ENCODE measurements around the gene ARHGAP6. TPM values are rescaled to one million over a fixed set of nuclear protein-coding genes. Genes with fewer than 3 reads are reported as not detected.

ARHGAP6 gene
- total RNA-seq, 1 experiment from 2014 or later = 0.07 TPM

DNA sequence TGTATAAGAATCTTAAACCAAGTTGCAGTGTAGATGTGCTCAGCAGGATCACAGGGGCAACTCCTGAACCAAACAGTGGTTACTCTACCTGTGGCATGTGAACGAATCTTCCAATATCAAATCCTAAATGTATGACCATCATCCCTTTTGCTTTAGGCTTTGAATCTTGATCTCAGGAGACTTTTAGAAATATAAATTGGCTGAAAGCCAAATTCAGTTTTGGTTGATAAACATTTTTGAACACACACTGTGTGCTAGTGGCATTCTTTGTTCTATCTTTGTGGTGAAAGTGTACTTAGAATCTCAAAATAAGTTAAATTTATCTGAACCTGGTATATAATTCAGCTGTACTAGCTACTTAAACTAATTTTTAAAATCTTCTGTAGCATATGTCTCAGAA is 4.6 kb upstream of the ARHGAP6 start:
- Histone ChIP-seq H2AK5ac (ENCODE audit: insufficient read length, low read length) (no peak overlapping the region), H3K27ac (ENCODE audit: insufficient read length, low read depth, low read length) (no peak overlapping the region), H2BK120ac (ENCODE audit: low read depth, low read length, poor library complexity, severe bottlenecking) (no peak overlapping the region), H3K23me2 (ENCODE audit: insufficient read length, low read depth, low read length, poor library complexity, severe bottlenecking) (peaks cover 11% of the 10 kb centered on the region), H3K23ac (ENCODE audit: insufficient read length, low read depth, low read length) (no peak overlapping the region), H4K5ac (ENCODE audit: insufficient read length, low read depth, low read length) (no peak overlapping the region), H2BK15ac (ENCODE audit: low read depth, low read length) (no peak overlapping the region), H3K18ac (ENCODE audit: insufficient read length, low read depth, low read length) (no peak overlapping the region), H4K8ac (replicated peaks; ENCODE audit: insufficient read length, low read depth, low read length) (no peak overlapping the region), H3K79me2 (ENCODE audit: insufficient read depth, low read length) (no peaks in the 10 kb centered on the region), H4K20me1 (ENCODE audit: control insufficient read depth, insufficient read depth, insufficient read length) (no peaks in the 10 kb centered on the region), H3K4ac (ENCODE audit: low read depth, low read length) (no peak overlapping the region), H2BK12ac (ENCODE audit: insufficient read length, low read depth, low read length) (no peak overlapping the region), H3K56ac (ENCODE audit: insufficient read length, low read depth, low read length) (no peak overlapping the region), H3K9ac (ENCODE audit: extremely low read depth, insufficient read length, low read length) (no peak overlapping the region), H3K4me1 (ENCODE audit: insufficient read depth, low read length) (no peaks in the 10 kb centered on the region), H3K4me2 (ENCODE audit: insufficient read depth, insufficient read length, low read length) (no peak overlapping the region), H2AFZ (ENCODE audit: low read length) (no peak overlapping the region), H4K91ac (ENCODE audit: insufficient read length, low read depth, low read length) (no peak overlapping the region), H2BK5ac (ENCODE audit: insufficient read length, low read length) (no peak overlapping the region), H3K79me1 (ENCODE audit: insufficient read depth, low read depth, low read length, poor library complexity, severe bottlenecking) (no peaks in the 10 kb centered on the region), H2BK20ac (ENCODE audit: low read depth, low read length, poor library complexity, severe bottlenecking) (no peak overlapping the region), H3K9me3 (ENCODE audit: control insufficient read depth, low read depth, low read length) (no peaks in the 10 kb centered on the region), H3K14ac (ENCODE audit: insufficient read depth, low read length) (no peak overlapping the region), H3K27me3 (ENCODE audit: insufficient read depth, low read length) (peaks cover 13% of the 10 kb centered on the region; the same call in 1 of the 2 replicates), H3T11ph (ENCODE audit: low read length) (no peak overlapping the region)
- TF ChIP-seq, protein P1, sequence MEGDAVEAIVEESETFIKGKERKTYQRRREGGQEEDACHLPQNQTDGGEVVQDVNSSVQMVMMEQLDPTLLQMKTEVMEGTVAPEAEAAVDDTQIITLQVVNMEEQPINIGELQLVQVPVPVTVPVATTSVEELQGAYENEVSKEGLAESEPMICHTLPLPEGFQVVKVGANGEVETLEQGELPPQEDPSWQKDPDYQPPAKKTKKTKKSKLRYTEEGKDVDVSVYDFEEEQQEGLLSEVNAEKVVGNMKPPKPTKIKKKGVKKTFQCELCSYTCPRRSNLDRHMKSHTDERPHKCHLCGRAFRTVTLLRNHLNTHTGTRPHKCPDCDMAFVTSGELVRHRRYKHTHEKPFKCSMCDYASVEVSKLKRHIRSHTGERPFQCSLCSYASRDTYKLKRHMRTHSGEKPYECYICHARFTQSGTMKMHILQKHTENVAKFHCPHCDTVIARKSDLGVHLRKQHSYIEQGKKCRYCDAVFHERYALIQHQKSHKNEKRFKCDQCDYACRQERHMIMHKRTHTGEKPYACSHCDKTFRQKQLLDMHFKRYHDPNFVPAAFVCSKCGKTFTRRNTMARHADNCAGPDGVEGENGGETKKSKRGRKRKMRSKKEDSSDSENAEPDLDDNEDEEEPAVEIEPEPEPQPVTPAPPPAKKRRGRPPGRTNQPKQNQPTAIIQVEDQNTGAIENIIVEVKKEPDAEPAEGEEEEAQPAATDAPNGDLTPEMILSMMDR (conservative IDR thresholded peaks at IDR 0.05) = no peak
- H3K4me1 Mint-ChIP-seq = 0 out of 4 replicates have a peak, but pooled peaks cover 0 to 4% of the 10 kb centered on the region in 2 experiments
- peaks cover 68 to 79% of the 10 kb centered on the region in 2 experiments for H3K9me3 Mint-ChIP-seq
- H3K4me3 Mint-ChIP-seq = no peak overlapping the region
- peaks cover 95% of the 10 kb centered on the region for H3K27me3 Mint-ChIP-seq (ENCODE audit: low read depth)
- H3K36me3 Mint-ChIP-seq (ENCODE audit: insufficient read depth in 1 of 3, low read depth in 3 of 3) = peaks cover 0 to 2% (median 0%) of the 10 kb centered on the region in 3 experiments; a peak in 1 of 7 replicates
- H3K27ac Mint-ChIP-seq = no peak overlapping the region
- no peak for DNase-seq
- no CpG with 5 or more reads among the region's 1 CpG for WGBS (ENCODE audit: extremely low coverage, insufficient read length, low lambda C conversion rate)

Measured in H9 (cell line).